Endodermal cell (in vitro differentiated cells): ENCODE data around the gene CNTF. TPM values are rescaled to one million over a fixed set of nuclear protein-coding genes. Genes with fewer than 3 reads are reported as not detected.
A peak's percentile ranks its signal among the peaks of the same experiment; 100 is the strongest.

Experiments
- DNase-seq: peaks from one replicate; pipeline ENCODE4 v3.0.0-alpha.2; 2017
- H3K27ac ChIP-seq: 2 replicates; pipeline ENCODE4 v1.5.1; 2013; ENCODE audit warnings: mild to moderate bottlenecking, low read depth, low read length, moderate library complexity
- H3K27me3 ChIP-seq: 2 replicates; pipeline ENCODE4 v1.6.1; 2013; ENCODE audit warnings: mild to moderate bottlenecking, low read length, moderate library complexity; ENCODE audit not compliant: insufficient read depth, control insufficient read depth, poor library complexity, severe bottlenecking
- H3K36me3 ChIP-seq: 2 replicates; pipeline ENCODE4 v1.7.0; 2013; ENCODE audit warnings: mild to moderate bottlenecking, low read length, moderate library complexity; ENCODE audit not compliant: control insufficient read depth, insufficient read depth
- H3K4me1 ChIP-seq: one replicate; pipeline ENCODE4 v1.7.0; 2013; ENCODE audit warnings: low read length; ENCODE audit not compliant: control insufficient read depth, insufficient read depth
- H3K4me3 ChIP-seq: 2 replicates; pipeline ENCODE4 v1.5.1; 2013; ENCODE audit warnings: mild to moderate bottlenecking, low read length, moderate library complexity
- H3K9ac ChIP-seq: 2 replicates; pipeline ENCODE4 v1.6.1; 2013; ENCODE audit warnings: mild to moderate bottlenecking, low read length, moderate library complexity; ENCODE audit not compliant: poor library complexity, severe bottlenecking; ENCODE audit errors: extremely low read depth
- H3K9me3 ChIP-seq: 2 replicates; pipeline ENCODE4 v1.6.1; 2013; ENCODE audit warnings: mild to moderate bottlenecking, low read length, moderate library complexity; ENCODE audit not compliant: control insufficient read depth
- H3K27ac Mint-ChIP-seq: 2 replicates; pipeline ENCODE4 v1.8.0; 2020; ENCODE audit warnings: mixed read lengths
- H3K27me3 Mint-ChIP-seq: 2 replicates; pipeline ENCODE4 v1.8.0; 2021; ENCODE audit warnings: mild to moderate bottlenecking, mixed read lengths; ENCODE audit not compliant: insufficient read depth
- H3K36me3 Mint-ChIP-seq: 2 replicates; pipeline ENCODE4 v1.8.0; 2020; ENCODE audit warnings: low read depth, mixed read lengths
- H3K4me1 Mint-ChIP-seq: 2 replicates; pipeline ENCODE4 v1.8.0; 2020; ENCODE audit warnings: mixed read lengths
- H3K4me3 Mint-ChIP-seq: 2 replicates; pipeline ENCODE4 v1.8.0; 2020; ENCODE audit warnings: mild to moderate bottlenecking, moderate library complexity, mixed read lengths
- H3K9me3 Mint-ChIP-seq: 2 replicates; pipeline ENCODE4 v1.8.0; 2020; ENCODE audit warnings: mild to moderate bottlenecking, mixed read lengths
- CTCF ChIP-seq: fragments of 200-600 bp; sonication (generic); conservative IDR thresholded peaks from 2 replicates; pipeline ENCODE4 v1.5.0; 2021; ENCODE audit warnings: antibody characterized with exemption, mild to moderate bottlenecking
- WGBS, 2 experiments: methylation state at CpG; one replicate each; pipeline versions ENCODE4 v1.1.5 to v1.1.7; 2013; ENCODE audit warnings: missing lambda C conversion rate in 2 of 2, mixed read lengths in 1 of 2; ENCODE audit not compliant: insufficient coverage in 1 of 2, insufficient read length in 1 of 2; 5-methylcytosine and 5-hydroxymethylcytosine counted together
- total RNA-seq, 2 donors: library from RNA; stranded (reverse); fragmentation: NEBNext Ultra II Directional in 1 of 2; extraction: Animal tissue kit (Norgen Biotek cat#: 25700) in 1 of 2; gene quantifications; 2 replicates in 1 of 2; 3 replicates in 1 of 2; pipeline ENCODE4 v1.2.1, GENCODE V29; 2021

Gene CNTF
- total RNA-seq, 2 donors from 2014 or later = 1.7 to 3.7 TPM

- Histone ChIP-seq H3K27ac (no peak overlapping the region), H3K27me3 (no peaks in the 10 kb centered on the region), H3K4me3 (no peak overlapping the region), H3K36me3 (peaks cover 33% of the 10 kb centered on the region), H3K9me3 (no peaks in the 10 kb centered on the region), H3K9ac (no peak overlapping the region), H3K4me1 (no peaks in the 10 kb centered on the region)
- 82 to 89% methylated on average over 1 to 2 of the region's 3 CpGs for WGBS, 2 experiments
- no peaks in the 10 kb centered on the region for H3K4me1 Mint-ChIP-seq
- no peak for DNase-seq
- no peak for TF ChIP-seq CTCF
- H3K27ac Mint-ChIP-seq = no peak overlapping the region
- H3K9me3 Mint-ChIP-seq = no peaks in the 10 kb centered on the region
- no peak overlapping the region for H3K4me3 Mint-ChIP-seq
- H3K36me3 Mint-ChIP-seq = peaks cover 14% of the 10 kb centered on the region
- no peaks in the 10 kb centered on the region for H3K27me3 Mint-ChIP-seq
These were observed 6.0 kb downstream of the CNTF start for GRCh38 chr11:58628446-58628845.

GRCh38 chr11:58629857-58630256, 7.4 kb downstream of the CNTF start:
- Histone ChIP-seq H3K27ac (no peak overlapping the region), H3K4me3 (no peak overlapping the region), H3K27me3 (no peaks in the 10 kb centered on the region), H3K9me3 (no peaks in the 10 kb centered on the region), H3K9ac (no peak overlapping the region), H3K36me3 (peaks cover 19% of the 10 kb centered on the region), H3K4me1 (no peaks in the 10 kb centered on the region)
- Mint-ChIP-seq H3K9me3 (no peaks in the 10 kb centered on the region), H3K27ac (no peak overlapping the region), H3K36me3 (peaks cover 3% of the 10 kb centered on the region), H3K27me3 (no peaks in the 10 kb centered on the region), H3K4me3 (no peak overlapping the region), H3K4me1 (no peaks in the 10 kb centered on the region)
- DNase-seq = peak; percentile 58
- WGBS, 2 experiments = 20 to 37% methylated on average over 1 to 2 of the region's 2 CpGs
- peak; percentile 80 for TF ChIP-seq CTCF

- no peak overlapping the region for H3K4me3 ChIP-seq
- no peak overlapping the region for H3K9ac ChIP-seq
- 94 to 98% methylated on average over 3 of the region's 3 CpGs for WGBS, 2 experiments
- peaks cover 5% of the 10 kb centered on the region for H3K36me3 ChIP-seq
- Mint-ChIP-seq H3K4me3 (no peak overlapping the region), H3K9me3 (no peaks in the 10 kb centered on the region), H3K27ac (no peak overlapping the region), H3K36me3 (no peaks in the 10 kb centered on the region), H3K27me3 (no peaks in the 10 kb centered on the region), H3K4me1 (no peaks in the 10 kb centered on the region)
- H3K27ac ChIP-seq = no peak overlapping the region
- TF ChIP-seq CTCF = no peak
- no peaks in the 10 kb centered on the region for H3K4me1 ChIP-seq
- H3K9me3 ChIP-seq = no peaks in the 10 kb centered on the region
- no peaks in the 10 kb centered on the region for H3K27me3 ChIP-seq
- no peak for DNase-seq
These were observed 8.9 kb downstream of the CNTF start for GRCh38 chr11:58631378-58631777.
